HG02973 (cell line): ENCODE results near the gene UGT1A10.

Experiments used
- ATAC-seq: cut with Tn5 transposase; IDR thresholded peaks from one replicate; pipeline ENCODE4 v1.9.1; 2021; ENCODE audit warnings: moderate library complexity; ENCODE audit not compliant: unreplicated experiment

UGT1A10 gene

DNA sequence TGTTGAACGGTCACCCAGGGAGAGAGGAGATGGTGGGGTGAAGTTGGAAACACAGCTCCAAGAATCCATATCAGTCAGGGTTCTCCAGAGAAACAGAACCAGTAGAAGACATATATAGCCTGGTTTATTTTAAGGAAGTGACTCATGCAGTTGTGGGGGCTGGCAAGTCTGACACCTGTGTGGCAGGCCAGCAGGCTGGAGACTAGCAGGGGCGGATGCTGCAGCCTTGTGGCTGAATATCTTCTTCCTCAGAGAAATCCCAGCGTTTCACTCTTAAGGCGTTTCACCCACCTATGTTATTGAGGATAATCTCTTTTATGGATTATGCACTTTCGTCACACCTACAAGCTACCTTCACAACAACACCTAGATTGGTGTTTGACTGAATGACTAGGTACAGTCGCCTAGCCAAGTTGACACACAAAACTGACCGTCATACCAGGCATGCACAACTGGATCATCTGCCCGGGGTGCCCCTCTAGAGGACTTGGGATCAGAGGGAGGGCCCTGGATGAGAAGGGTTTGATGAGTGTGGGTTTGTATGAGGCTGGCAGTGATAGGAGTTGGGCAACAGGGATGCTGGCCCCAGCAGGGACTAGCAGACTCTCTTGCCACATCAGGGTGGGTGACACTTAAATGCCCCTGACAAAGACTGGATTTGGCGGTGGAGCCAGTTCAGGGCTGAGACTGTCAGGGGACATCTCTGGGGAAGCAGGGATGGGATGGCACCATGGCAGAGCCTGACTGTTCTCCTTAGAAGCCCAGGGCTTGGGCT is 165.3 kb downstream of the UGT1A10 start:
- ATAC-seq, result no peak

DNA sequence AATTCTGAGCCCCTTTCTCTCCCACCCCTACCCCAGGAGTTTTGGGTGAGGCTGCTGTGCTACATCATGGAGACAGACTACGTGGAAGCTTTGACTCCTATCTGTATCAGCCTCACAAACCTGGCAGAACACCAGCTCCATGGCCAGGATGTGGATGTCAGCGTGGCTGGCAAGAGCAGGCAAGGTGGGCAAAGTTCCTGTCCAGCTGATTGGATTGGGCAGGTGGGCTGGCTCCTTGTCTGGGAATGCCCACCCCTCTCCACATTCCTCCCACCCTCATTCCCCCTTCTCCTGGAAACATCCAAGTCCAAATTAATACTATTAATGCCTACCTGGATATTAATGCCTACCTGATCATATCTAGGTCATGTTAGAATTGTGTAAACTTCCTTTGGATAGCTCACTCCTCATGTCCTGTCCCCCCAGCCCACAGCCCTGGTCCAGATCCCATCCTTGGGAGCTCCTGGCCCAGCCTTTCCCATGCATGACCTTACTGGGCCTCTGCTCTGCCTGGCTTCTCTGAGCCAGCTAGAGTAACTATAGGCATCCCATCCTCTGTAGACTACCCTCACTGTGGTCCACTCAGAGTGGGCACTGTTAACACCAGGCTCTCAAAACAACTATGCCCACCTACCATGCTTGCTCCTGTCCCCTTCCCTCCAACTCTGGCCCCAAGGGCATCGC is 166.0 kb downstream of the UGT1A10 start:
- ATAC-seq, result no peak

DNA sequence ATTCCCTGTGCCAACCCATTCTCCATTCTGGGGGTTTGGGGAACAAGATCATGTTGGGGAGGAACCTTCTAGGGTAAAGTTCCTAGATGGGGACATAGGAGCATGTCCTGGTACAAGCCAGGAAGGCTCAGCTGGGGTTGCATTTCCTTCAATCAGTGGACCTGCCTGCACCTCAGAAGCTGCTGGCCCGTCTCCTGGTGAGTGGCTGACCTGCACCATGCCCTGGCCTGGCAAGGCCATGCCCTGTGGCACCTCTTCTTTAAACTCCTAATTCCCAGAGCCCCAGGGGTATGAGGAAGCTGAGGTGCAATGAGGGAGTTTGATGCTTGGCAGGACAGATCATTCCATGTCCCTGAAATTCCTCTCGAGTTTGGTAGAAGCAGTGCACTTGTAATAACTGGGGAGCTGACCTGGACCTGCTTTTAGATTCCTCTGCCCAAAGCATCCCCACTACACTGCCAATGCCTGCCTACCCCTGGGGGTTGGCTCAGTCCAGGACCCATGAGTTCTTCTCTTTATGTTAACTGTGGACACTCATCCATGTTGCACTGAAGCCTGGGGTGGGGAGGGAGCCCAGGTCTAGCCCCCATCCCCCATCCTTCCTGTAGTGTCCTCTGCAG is 167.2 kb downstream of the UGT1A10 start:
- no peak for ATAC-seq

DNA sequence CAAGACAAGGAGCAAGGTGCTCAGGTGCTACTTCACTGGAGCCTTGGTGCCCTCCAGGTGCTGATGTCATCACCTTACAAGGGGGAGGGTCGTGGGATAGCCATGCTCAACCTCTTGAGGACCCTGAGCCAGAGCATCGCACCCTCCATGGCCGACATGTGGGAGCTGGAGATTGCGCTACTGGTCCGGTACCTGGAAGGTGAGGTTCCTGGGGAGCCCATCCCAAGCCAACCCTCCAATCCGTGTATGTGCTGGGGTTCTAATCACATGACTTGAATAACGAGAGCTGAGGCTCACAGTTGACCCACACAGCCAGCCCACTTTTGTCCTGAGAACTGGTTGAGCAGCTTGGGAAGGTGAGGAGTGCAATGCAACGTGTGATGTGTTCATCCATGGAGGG is 167.7 kb downstream of the UGT1A10 start:
- ATAC-seq, result no peak

- no peak for ATAC-seq
These were observed 171.1 kb downstream of the UGT1A10 start for GRCh38 chr2:233807215-233807865.

DNA sequence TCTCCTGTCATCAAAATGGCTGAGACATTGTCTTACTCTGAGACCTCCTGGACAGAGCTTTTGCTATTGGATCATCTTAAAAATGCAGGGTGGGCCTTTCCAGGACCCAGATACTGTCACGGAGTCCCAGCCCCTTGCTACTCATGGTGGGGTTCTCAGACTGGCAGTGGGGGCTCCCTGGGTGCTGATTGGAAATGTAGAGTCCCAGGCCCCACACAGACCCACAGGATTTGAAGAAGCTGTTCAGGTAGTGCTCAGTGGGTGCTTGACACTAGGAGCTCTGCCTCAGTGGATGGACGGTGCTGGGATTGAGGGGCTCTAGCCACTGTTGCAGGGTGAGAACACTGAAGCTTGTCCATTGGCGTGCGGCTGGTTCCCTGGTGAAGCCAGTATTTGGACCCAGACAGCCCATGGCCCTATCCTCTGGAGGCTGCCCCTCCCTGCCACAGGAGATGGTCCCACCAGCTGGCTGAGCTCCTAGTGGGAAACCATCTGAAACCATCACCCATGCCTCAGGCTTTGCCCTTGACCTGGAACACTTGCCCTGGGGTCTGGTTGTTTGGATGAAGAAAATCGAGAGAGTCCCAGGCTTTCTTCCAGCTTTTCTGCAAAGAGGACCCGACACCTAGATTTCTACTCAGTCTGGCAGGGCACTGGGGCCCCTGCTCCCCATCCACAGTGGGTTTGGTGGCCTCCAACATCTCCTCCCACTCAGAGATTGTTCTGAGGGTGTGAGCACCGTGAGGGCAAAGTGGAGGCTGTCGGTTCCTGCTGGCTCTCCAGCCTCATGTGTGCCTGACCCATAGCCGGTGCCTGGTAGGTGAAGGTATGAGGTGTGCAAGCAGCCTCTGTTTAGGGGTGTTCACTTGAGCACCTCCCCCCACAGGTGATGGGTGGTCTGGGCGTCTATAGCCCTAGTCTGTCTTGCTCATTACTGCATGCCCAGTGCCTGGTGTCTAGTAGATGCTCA is 172.0 kb downstream of the UGT1A10 start:
- no peak for ATAC-seq

DNA sequence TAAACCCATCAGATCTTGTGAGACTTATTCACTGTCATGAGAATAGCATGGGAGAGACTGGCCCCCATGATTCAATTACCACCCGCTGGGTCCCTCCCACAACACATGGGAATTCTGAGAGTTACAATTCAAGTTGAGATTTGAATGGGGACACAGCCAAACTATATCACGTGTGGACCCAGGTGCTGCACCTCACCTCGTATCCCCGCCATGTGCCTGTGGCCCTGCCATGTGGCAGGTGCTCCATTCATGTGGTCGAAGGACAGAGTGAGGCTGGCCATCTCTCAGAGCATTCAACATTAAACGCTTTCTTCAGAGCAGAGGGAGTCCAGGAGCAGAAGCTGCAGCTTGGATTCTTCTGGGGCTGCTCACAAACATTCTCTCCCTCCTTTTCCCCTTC is 174.1 kb downstream of the UGT1A10 start:
- no peak for ATAC-seq

DNA sequence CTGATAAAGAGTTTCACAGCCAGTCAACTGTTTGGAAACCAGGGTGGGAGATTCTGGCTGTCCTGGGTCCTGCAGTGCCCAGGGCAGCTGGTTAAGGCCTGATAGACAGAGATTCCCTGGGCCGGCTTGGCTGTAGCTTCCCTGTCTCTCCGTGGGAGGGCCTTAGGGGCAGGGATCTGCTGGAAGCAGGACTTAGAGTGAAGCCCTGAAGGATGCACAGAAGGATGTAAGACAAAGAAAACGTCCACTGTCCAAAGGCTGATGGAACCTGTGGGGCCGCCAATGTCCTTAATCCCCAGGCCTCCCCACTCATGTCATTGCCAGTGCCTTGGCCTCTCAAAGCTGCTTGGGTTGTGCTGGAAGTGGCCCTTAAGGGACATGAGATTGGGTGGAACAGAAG is 174.8 kb downstream of the UGT1A10 start:
- ATAC-seq, result no peak

GRCh38 chr2:233811732-233812131 is 175.5 kb downstream of the UGT1A10 start:
- no peak for ATAC-seq

GRCh38 chr2:233813236-233814055 is 177.2 kb downstream of the UGT1A10 start:
- ATAC-seq, result no peak

- no peak for ATAC-seq
These were observed 178.0 kb downstream of the UGT1A10 start for GRCh38 chr2:233814056-233814835.

DNA sequence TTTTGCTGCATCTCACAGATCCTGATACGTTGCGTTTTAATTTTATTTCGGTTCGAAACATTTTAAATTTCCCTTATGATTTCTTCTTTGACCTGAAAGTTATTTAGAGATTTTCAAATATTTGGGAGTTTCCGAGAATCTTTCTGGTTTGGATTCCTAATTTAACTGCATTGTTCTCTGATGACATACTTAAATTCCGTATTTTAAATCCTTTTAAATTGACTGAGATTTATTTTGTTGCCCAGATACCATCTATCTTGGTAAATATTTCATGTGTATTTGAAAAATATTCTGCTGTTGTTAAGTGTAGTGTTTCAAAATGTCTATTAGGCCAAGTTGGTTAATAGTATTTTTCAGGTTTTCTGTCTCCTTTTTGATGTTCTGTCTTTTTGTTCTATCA is 179.6 kb downstream of the UGT1A10 start:
- ATAC-seq, result no peak

DNA sequence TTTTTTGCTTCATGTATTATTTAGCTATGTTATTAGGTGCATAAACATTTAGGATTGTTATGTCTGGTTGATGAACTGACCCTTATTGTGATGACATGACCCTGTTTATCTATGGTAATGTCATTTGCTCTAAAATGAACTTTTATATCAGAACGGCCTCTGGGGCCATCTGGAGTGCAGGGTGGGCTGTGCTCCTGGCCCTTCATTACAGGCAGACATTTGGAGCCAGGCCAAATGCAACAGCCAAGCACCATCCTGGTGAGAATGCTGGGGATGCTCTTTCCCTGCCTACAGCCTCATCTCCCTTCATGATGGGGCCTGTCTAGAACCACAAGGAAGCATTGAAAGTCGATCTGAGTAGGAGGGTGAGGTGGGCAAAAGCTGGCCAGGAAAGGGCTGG is 180.1 kb downstream of the UGT1A10 start:
- ATAC-seq, result no peak

GRCh38 chr2:233816771-233817170 is 180.5 kb downstream of the UGT1A10 start:
- ATAC-seq, result no peak

- no peak for ATAC-seq
These were observed 181.2 kb downstream of the UGT1A10 start for GRCh38 chr2:233817361-233817911.

DNA sequence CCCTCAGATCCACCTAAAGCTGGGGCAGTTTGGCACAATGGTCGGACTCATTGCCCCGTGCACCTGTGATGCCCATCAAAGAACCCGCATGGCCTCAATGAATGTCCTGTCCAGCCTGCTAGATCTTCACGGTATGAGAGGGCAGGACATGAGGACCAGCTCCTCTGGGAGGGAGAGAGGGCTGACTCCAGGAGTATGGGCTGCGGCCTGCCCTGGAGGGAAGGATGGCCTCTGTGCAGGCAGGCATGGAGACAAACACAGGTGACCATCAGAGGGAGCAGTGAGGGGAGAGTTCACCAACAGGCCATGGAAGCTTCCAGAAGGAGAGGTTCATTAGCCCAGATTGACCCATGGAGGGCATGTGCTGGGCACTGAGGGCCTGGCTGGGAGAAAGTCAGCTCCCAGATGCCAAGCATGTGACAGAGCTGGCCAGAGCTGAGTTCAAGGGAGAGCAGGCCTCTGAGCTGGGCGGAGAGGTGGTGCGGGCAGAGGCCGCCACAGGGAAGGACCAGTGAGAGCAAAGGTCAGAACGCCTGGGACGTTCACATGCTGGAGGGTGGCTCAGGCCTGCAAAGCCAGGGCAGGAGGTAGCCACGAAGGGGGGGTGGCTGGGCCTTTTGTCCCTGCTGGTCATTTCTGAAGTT is 181.9 kb downstream of the UGT1A10 start:
- no peak for ATAC-seq

DNA sequence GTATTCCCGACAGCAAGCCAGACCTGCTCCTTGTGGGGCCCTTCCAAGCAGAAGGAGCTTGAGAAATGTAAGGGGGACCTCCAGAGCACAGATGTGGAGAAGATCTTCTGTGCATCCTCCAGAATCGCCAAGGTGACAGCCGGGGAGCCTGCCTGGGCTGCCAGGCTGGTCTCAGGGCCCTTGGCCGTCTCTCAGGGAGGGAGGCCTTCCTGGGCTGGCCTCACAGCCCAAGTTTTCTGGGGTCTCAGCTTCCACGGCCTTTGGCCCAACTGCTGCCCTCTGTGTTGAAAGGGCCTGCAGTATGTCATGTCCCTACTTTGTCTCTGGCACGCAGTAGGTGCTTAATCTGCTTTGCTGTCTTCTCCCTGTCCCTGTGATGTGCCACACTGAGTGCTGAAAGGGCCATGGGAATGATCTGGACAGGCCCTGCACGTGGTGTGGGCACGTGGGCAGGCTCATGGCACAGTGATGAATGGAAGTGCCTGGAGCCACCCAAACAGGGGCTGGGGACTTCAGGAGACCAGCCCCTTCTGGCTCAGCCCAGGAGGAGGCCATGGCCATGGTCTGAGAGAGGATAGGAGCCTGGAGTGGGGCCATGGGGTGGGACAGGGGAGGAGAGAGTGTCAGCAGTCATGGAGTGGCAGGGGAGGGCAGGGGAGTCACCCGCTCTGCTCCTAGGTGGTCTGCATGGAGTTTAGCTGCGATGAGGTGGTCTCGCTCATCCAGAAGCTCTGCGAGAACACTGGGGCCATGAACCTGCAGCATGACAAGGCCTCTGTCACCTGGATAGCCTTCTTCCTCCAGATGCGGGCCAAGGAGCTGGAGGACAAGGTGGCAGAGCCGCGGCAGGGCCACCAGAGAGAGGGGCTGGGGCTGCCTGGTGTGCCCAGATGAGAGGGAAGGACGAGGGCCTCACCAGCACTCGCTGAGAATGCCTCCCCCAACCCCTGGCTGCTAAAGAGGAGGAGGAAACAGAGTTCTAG is 182.7 kb downstream of the UGT1A10 start:
- ATAC-seq, result no peak
